ENCODE results near the gene NR0B2. TPM values are rescaled to one million over a fixed set of nuclear protein-coding genes. Genes with fewer than 3 reads are reported as not detected.

The NR0B2 gene
- total and polyA plus RNA-seq, 10 of the 15 experiments (the other 5 are each of a cell fraction or from before 2014, with no cell fraction given), result not detected

DNA sequence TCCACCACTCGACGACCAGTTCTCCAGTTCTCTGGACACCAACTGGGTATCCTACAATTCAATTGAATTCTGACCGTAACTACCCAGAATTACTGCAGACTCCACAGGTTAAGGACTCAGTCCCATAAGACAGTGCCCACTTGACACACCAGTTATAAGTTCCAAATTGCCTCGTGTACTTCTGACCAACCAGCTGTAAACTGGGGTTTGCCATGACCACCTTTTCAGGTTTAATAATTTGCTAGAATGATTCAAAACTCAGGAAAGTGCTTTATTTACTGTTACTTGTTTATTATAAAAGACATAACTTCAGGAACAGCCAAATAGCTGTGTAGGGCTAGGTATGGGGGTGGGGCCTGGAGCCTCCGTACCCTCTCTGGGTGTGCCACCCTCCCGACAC, 23.0 kb upstream of the NR0B2 start:
- ChIA-PET SMC1A (ENCODE audit: uncharacterized antibody, unreplicated experiment) (no interaction called here), RAD21 (ENCODE audit: unreplicated experiment) (no interaction called here), CTCF (no interaction called here), POLR2A (no interaction called here)
- TF ChIP-seq, protein P1, sequence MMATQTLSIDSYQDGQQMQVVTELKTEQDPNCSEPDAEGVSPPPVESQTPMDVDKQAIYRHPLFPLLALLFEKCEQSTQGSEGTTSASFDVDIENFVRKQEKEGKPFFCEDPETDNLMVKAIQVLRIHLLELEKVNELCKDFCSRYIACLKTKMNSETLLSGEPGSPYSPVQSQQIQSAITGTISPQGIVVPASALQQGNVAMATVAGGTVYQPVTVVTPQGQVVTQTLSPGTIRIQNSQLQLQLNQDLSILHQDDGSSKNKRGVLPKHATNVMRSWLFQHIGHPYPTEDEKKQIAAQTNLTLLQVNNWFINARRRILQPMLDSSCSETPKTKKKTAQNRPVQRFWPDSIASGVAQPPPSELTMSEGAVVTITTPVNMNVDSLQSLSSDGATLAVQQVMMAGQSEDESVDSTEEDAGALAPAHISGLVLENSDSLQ (IDR thresholded peaks at IDR 0.05), result no peak
- TF ChIP-seq, protein P2, sequence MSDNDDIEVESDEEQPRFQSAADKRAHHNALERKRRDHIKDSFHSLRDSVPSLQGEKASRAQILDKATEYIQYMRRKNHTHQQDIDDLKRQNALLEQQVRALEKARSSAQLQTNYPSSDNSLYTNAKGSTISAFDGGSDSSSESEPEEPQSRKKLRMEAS (IDR thresholded peaks at IDR 0.05; ENCODE audit: low read depth, low read length), result no peak
- no peak for TF ChIP-seq TARDBP (IDR thresholded peaks at IDR 0.05; ENCODE audit: borderline replicate concordance)
- TF ChIP-seq EP300 (IDR thresholded peaks at IDR 0.05; ENCODE audit: borderline replicate concordance in 1 of 2, control insufficient read depth in 1 of 2, low read depth in 2 of 2, low read length in 2 of 2), result no peak
- TF ChIP-seq KAT2A (conservative IDR thresholded peaks at IDR 0.05; ENCODE audit: control insufficient read depth, low read depth, low read length), result no peak
- TF ChIP-seq POLR2A (IDR thresholded peaks at IDR 0.05; ENCODE audit: low read depth, low read length), result no peak
- no peak for TF ChIP-seq SMAD1 (IDR thresholded peaks at IDR 0.05; ENCODE audit: low read depth, partially characterized antibody)
- TF ChIP-seq BRCA1 (IDR thresholded peaks at IDR 0.05; ENCODE audit: low read depth, low read length), result no peak
- TF ChIP-seq CREM (IDR thresholded peaks at IDR 0.05; ENCODE audit: low read depth), result no peak
- TF ChIP-seq SUPT20H (IDR thresholded peaks at IDR 0.05; ENCODE audit: borderline replicate concordance, control insufficient read depth, low read depth, low read length), result no peak
- no peak for TF ChIP-seq NR2C1 (IDR thresholded peaks at IDR 0.05)
- no peak for TF ChIP-seq SPI1 (IDR thresholded peaks at IDR 0.05; ENCODE audit: borderline replicate concordance, insufficient read depth, low read depth, low read length)
- no peak for TF ChIP-seq NRF1 (conservative IDR thresholded peaks at IDR 0.05; ENCODE audit: low read depth, low read length)
- no peak for TF ChIP-seq SMC3 (IDR thresholded peaks at IDR 0.05; ENCODE audit: borderline replicate concordance, low read length)
- no peak for TF ChIP-seq NFYB (IDR thresholded peaks at IDR 0.05; ENCODE audit: insufficient read depth, low read depth, low read length)
- DNase-seq (ENCODE audit: low read depth, low spot score), result no peak
- no peak for FAIRE-seq
- BruUV-seq (replicated peaks), result no TSS peak
- in situ Hi-C loops (cut with MboI), result no loop called here
- H3K79me2 ChIP-seq (ENCODE audit: control insufficient read depth, insufficient read depth, low read length), result peaks cover 2% of the 10 kb centered on the region
- no peaks in the 10 kb centered on the region for H4K20me1 ChIP-seq (ENCODE audit: control insufficient read depth, insufficient read depth)
- H3K9me3 ChIP-seq (replicated peaks; ENCODE audit: control insufficient read depth, insufficient read depth, low read length), result no peaks in the 10 kb centered on the region
- no peak overlapping the region for H3K27ac ChIP-seq (ENCODE audit: control insufficient read depth, insufficient read depth)
- no peak for ATAC-seq
- H3K36me3 ChIP-seq (ENCODE audit: control insufficient read depth in 2 of 2, insufficient read depth in 2 of 2, low read length in 1 of 2), result peaks cover 8 to 16% of the 10 kb centered on the region in 2 experiments; a peak in 3 of 4 replicates
- WGBS (ENCODE audit: insufficient coverage, insufficient replicate concordance, low lambda C conversion rate, missing lambda C conversion rate), result 80% methylated on average over 6 of the region's 6 CpGs
- H3K27me3 ChIP-seq (replicated peaks in 1 of 2; ENCODE audit: control insufficient read depth in 2 of 2, insufficient read depth in 2 of 2, low read length in 1 of 2), result no peaks in the 10 kb centered on the region
- H2AFZ ChIP-seq (ENCODE audit: control insufficient read depth, low read depth, low read length), result no peak overlapping the region
- no peak overlapping the region for H3K9ac ChIP-seq (ENCODE audit: control insufficient read depth, insufficient read depth, low read length)
- H3K4me1 ChIP-seq (ENCODE audit: control insufficient read depth, insufficient read depth, low read length), result peaks cover 4% of the 10 kb centered on the region; the same call in 1 of the 2 replicates
- H3K4me3 ChIP-seq, result no peak overlapping the region
- intact Hi-C loops (cut with micrococcal nuclease; ENCODE audit: unreplicated experiment), result no loop called here
- no peak overlapping the region for H3K4me2 ChIP-seq (ENCODE audit: control insufficient read depth, insufficient read depth)
